Common myeloid progenitor, CD34-positive (primary cell): ENCODE measurements around the gene WASF2. TPM values are rescaled to one million over a fixed set of nuclear protein-coding genes. Genes with fewer than 3 reads are reported as not detected.
"Not testable (repeated sequence)": the region's sequence is repeated elsewhere in the genome, so short reads cannot be mapped to it uniquely, and the experiment has no call there.

ENCODE experiments used
- CTCF ChIA-PET: fragments of 350-600 bp; sonication (Branson Sonifier 250); formaldehyde crosslinking; loops from one replicate; lab custom pipeline; 2021; ENCODE audit warnings: antibody characterized with exemption; lab: Charles Lee
- POLR2A ChIA-PET: fragments of 350-600 bp; sonication (Branson Sonifier 250); formaldehyde crosslinking; loops from one replicate; lab custom pipeline; 2021; ENCODE audit warnings: antibody characterized with exemption; lab: Charles Lee
- DNase-seq, 3 donors: peaks; one replicate each; pipeline versions ENCODE4 v3.0.0 to v3.0.0-alpha.2; 2013
- H3K27ac ChIP-seq, 2 experiments: 1 replicate in 1 of 2; 2 replicates in 1 of 2; pipeline ENCODE4 v1.7.0; 2013; ENCODE audit warnings: inconsistent platforms in 2 of 2, low read length in 2 of 2, mild to moderate bottlenecking in 2 of 2, low read depth in 1 of 2, moderate library complexity in 1 of 2; ENCODE audit not compliant: severe bottlenecking in 2 of 2, insufficient read depth in 1 of 2, poor library complexity in 1 of 2
- H3K27me3 ChIP-seq, 5 experiments: replicated peaks in 2 of 5; 1 replicate in 3 of 5; 2 replicates in 2 of 5; pipeline versions ENCODE4 v1.6.1 to v1.7.0; 2013; ENCODE audit warnings: low read length in 4 of 5, mild to moderate bottlenecking in 2 of 5, moderate library complexity in 2 of 5, inconsistent platforms in 1 of 5; ENCODE audit not compliant: insufficient read depth in 5 of 5, control insufficient read depth in 4 of 5
- H3K36me3 ChIP-seq, 4 experiments: 1 replicate in 2 of 4; 2 replicates in 2 of 4; pipeline versions ENCODE4 v1.6.1 to v1.7.0; 2013; ENCODE audit warnings: low read length in 3 of 4, control low read depth in 1 of 4, mild to moderate bottlenecking in 1 of 4; ENCODE audit not compliant: control insufficient read depth in 4 of 4, insufficient read depth in 4 of 4
- H3K4me1 ChIP-seq, 4 experiments: 1 replicate in 3 of 4; 2 replicates in 1 of 4; pipeline versions ENCODE4 v1.6.1 to v1.7.1; 2013; ENCODE audit warnings: low read length in 3 of 4, mild to moderate bottlenecking in 3 of 4, control low read depth in 1 of 4, inconsistent platforms in 1 of 4, moderate library complexity in 1 of 4; ENCODE audit not compliant: control insufficient read depth in 4 of 4, insufficient read depth in 4 of 4; ENCODE audit errors: control extremely low read depth in 1 of 4
- H3K4me3 ChIP-seq, 7 experiments: 1 replicate in 4 of 7; 2 replicates in 3 of 7; pipeline versions ENCODE4 v1.5.1 to v1.7.0; 2013; ENCODE audit warnings: mild to moderate bottlenecking in 7 of 7, low read length in 6 of 7, moderate library complexity in 6 of 7, inconsistent platforms in 2 of 7, low read depth in 2 of 7, control low read depth in 1 of 7; ENCODE audit not compliant: insufficient read depth in 4 of 7, control insufficient read depth in 1 of 7; ENCODE audit errors: extremely low read depth in 1 of 7
- H3K9me3 ChIP-seq, 5 experiments: 1 replicate in 4 of 5; 2 replicates in 1 of 5; pipeline versions ENCODE4 v1.6.1 to v1.7.1; 2013; ENCODE audit warnings: low read length in 4 of 5, mild to moderate bottlenecking in 2 of 5, inconsistent platforms in 1 of 5, low read depth in 1 of 5, moderate library complexity in 1 of 5; ENCODE audit not compliant: control insufficient read depth in 4 of 5, insufficient read depth in 2 of 5; ENCODE audit errors: control extremely low read depth in 1 of 5
- whole genome bisulfite sequencing: methylation state at CpG from one replicate; pipeline ENCODE4 v1.1.5; 2013; ENCODE audit not compliant: insufficient coverage; 5-methylcytosine and 5-hydroxymethylcytosine counted together
- polyA plus RNA-seq: library from polyadenylated mRNA; unstranded; fragments of 120-200 nt; gene quantifications from one replicate; pipeline ENCODE4 v1.2.1, GENCODE V29; 2013

The WASF2 gene
- 134 TPM for polyA plus RNA-seq

- WGBS: 0% methylated on average over 45 of the region's 50 CpGs
- Histone ChIP-seq H3K4me1 (peaks cover 9 to 22% (median 18%) of the 10 kb centered on the region in 4 experiments), H3K27ac (peak within 1 kb of the TSS; percentile 99 to 100), H3K9me3 (no peaks in the 10 kb centered on the region), H3K27me3 (no peaks in the 10 kb centered on the region), H3K36me3 (no peaks in the 10 kb centered on the region), H3K4me3 (peak within 1 kb of the TSS; percentile 92 to 100 (median 99))
- CTCF ChIA-PET: interaction anchor here (1.0 to 1.6 kb wide), 6 partner anchors 12 to 88 kb away, joined by 3 to 7 read pairs (median 4); no protein-coding TSS in a partner anchor
- DNase-seq: peak; percentile 98 to 99 (median 99)
- POLR2A ChIA-PET: interaction anchor here (0.5 to 1.5 kb wide), 10 partner anchors 8 to 112 kb away, joined by 3 to 5 read pairs (median 3); no protein-coding TSS in a partner anchor
Observed at GRCh38 chr1:27489973-27490741, at the start of gene WASF2. Gene WASF2, minus strand, starts transcription at chr1:27490167. Its CDS starts 61,277 bp downstream, at chr1:27428890.

GRCh38 chr1:27538793-27539192, 48.8 kb upstream of the WASF2 start:
- POLR2A ChIA-PET: no interaction called here
- Histone ChIP-seq H3K36me3 (peaks cover 0 to 66% (median 35%) of the 10 kb centered on the region in 4 experiments), H3K9me3 (no peaks in the 10 kb centered on the region), H3K27ac (no peak overlapping the region), H3K4me1 (peaks cover 0 to 17% (median 8%) of the 10 kb centered on the region in 4 experiments), H3K4me3 (no peak overlapping the region), H3K27me3 (no peaks in the 10 kb centered on the region)
- CTCF ChIA-PET: interaction anchor here (1.1 kb wide), 1 partner anchor 13 kb away, joined by 3 read pairs; no protein-coding TSS in a partner anchor
- no peak for DNase-seq
- WGBS: no CpG with 5 or more reads among the region's 3 CpGs

GRCh38 chr1:27538305-27538676, 48.3 kb upstream of the WASF2 start:
- CTCF ChIA-PET: interaction anchor here (0.6 to 1.1 kb wide), 2 partner anchors 13 to 141 kb away, joined by 3 read pairs; no protein-coding TSS in a partner anchor
- Histone ChIP-seq H3K36me3 (peaks cover 0 to 69% (median 38%) of the 10 kb centered on the region in 4 experiments), H3K4me1 (peaks cover 0 to 15% (median 6%) of the 10 kb centered on the region in 4 experiments)
- DNase-seq, H3K4me3 ChIP-seq, H3K27ac ChIP-seq, H3K27me3 ChIP-seq, POLR2A ChIA-PET, H3K9me3 ChIP-seq: not testable (repeated sequence)
- WGBS: 100% methylated on average over 2 of the region's 4 CpGs

- peaks cover 0 to 19% (median 5%) of the 10 kb centered on the region in 4 experiments for H3K4me1 ChIP-seq
- WGBS: 70% methylated on average over 2 of the region's 11 CpGs
- ChIA-PET POLR2A (no interaction called here), CTCF (interaction anchor here (1.2 to 2.6 kb wide), 3 partner anchors 13 to 70 kb away, joined by 3 to 12 read pairs (median 5); no protein-coding TSS in a partner anchor)
- peaks cover 0 to 64% (median 31%) of the 10 kb centered on the region in 4 experiments for H3K36me3 ChIP-seq
- no peak for DNase-seq
- H3K9me3 ChIP-seq: no peaks in the 10 kb centered on the region
- H3K27me3 ChIP-seq: no peaks in the 10 kb centered on the region
- H3K4me3 ChIP-seq: no peak overlapping the region
- H3K27ac ChIP-seq: no peak overlapping the region
Observed at GRCh38 chr1:27536767-27537166, 46.8 kb upstream of the WASF2 start.

- DNase-seq: no peak
- 97% methylated on average over 14 of the region's 15 CpGs for whole genome bisulfite sequencing
- H3K4me1 ChIP-seq: peaks cover 0 to 22% (median 5%) of the 10 kb centered on the region in 4 experiments
- H3K27ac ChIP-seq: no peak overlapping the region
- peaks cover 0 to 63% (median 31%) of the 10 kb centered on the region in 4 experiments for H3K36me3 ChIP-seq
- no peaks in the 10 kb centered on the region for H3K27me3 ChIP-seq
- ChIA-PET POLR2A (no interaction called here), CTCF (interaction anchor here (1.2 to 2.6 kb wide), 3 partner anchors 13 to 71 kb away, joined by 3 to 12 read pairs (median 5); no protein-coding TSS in a partner anchor)
- no peak overlapping the region for H3K4me3 ChIP-seq
- H3K9me3 ChIP-seq: no peaks in the 10 kb centered on the region
Observed at GRCh38 chr1:27536010-27536757, 46.2 kb upstream of the WASF2 start.

- Histone ChIP-seq H3K4me1 (peaks cover 0 to 22% (median 5%) of the 10 kb centered on the region in 4 experiments), H3K4me3 (no peak overlapping the region), H3K36me3 (peaks cover 0 to 57% (median 31%) of the 10 kb centered on the region in 4 experiments), H3K27me3 (no peaks in the 10 kb centered on the region), H3K9me3 (no peaks in the 10 kb centered on the region), H3K27ac (no peak overlapping the region)
- DNase-seq: no peak
- POLR2A ChIA-PET: no interaction called here
- 63% methylated on average over 2 of the region's 2 CpGs for WGBS
- CTCF ChIA-PET: interaction anchor here (0.6 to 2.6 kb wide), 3 partner anchors 22 to 223 kb away, joined by 3 to 12 read pairs (median 5); no protein-coding TSS in a partner anchor
Observed at GRCh38 chr1:27535386-27535785, 45.4 kb upstream of the WASF2 start.
